PFSK-1 (cell line): ENCODE measurements around the gene TSPAN18.

ENCODE experiments used
- FOXP2 ChIP-seq: optimal IDR thresholded peaks from 2 replicates; pipeline ENCODE3; 2011; ENCODE audit warnings: borderline replicate concordance, control low read depth, inconsistent platforms; ENCODE audit not compliant: insufficient read depth; ENCODE audit errors: extremely low read length, extremely low read depth
- POLR2AphosphoS5 ChIP-seq: IDR thresholded peaks from 2 replicates; pipeline ENCODE4 v1.6.1; 2012; ENCODE audit warnings: low read depth, mild to moderate bottlenecking, control low read depth, low read length, moderate library complexity
- REST ChIP-seq, 2 experiments: IDR thresholded peaks; 2 replicates each; pipeline versions ENCODE4 v1.6.1 to v1.8.0; 2011 to 2012; ENCODE audit warnings: low read depth in 2 of 2, low read length in 2 of 2, control low read depth in 1 of 2, inconsistent platforms in 1 of 2, mild to moderate bottlenecking in 1 of 2, moderate library complexity in 1 of 2; ENCODE audit not compliant: insufficient read depth in 1 of 2
- SIN3A ChIP-seq: IDR thresholded peaks from 2 replicates; pipeline ENCODE4 v1.6.1; 2012; ENCODE audit warnings: mild to moderate bottlenecking, low read length, moderate library complexity, borderline replicate concordance; ENCODE audit not compliant: insufficient read depth
- TAF1 ChIP-seq: IDR thresholded peaks from 2 replicates; pipeline ENCODE4 v1.6.1; 2012; ENCODE audit warnings: low read length, control low read depth, borderline replicate concordance; ENCODE audit not compliant: insufficient read depth

The TSPAN18 gene

GRCh38 chr11:44750551-44751465 lies 24.0 kb downstream of the TSPAN18 start:
- TF ChIP-seq REST (IDR thresholded peaks at IDR 0.05; ENCODE audit: insufficient read depth in 1 of 2, low read depth in 2 of 2, low read length in 2 of 2) (no peak), SIN3A (no peak), TAF1 (no peak), FOXP2 (no peak), POLR2AphosphoS5 (no peak)

- TF ChIP-seq TAF1 = no peak
- no peak for TF ChIP-seq SIN3A
- TF ChIP-seq FOXP2 = no peak
- no peak for TF ChIP-seq REST (IDR thresholded peaks at IDR 0.05; ENCODE audit: insufficient read depth in 1 of 2, low read depth in 2 of 2, low read length in 2 of 2)
- no peak for TF ChIP-seq POLR2AphosphoS5
Measured at GRCh38 chr11:44752300-44752699, 25.5 kb downstream of the TSPAN18 start.

- TF ChIP-seq FOXP2 = no peak
- TF ChIP-seq POLR2AphosphoS5 = no peak
- TF ChIP-seq TAF1 = no peak
- TF ChIP-seq SIN3A = no peak
- TF ChIP-seq REST (IDR thresholded peaks at IDR 0.05; ENCODE audit: insufficient read depth in 1 of 2, low read depth in 2 of 2, low read length in 2 of 2) = no peak
Measured at GRCh38 chr11:44752713-44753112, 26.0 kb downstream of the TSPAN18 start.

GRCh38 chr11:44753961-44754645 lies 27.3 kb downstream of the TSPAN18 start:
- no peak for TF ChIP-seq POLR2AphosphoS5
- TF ChIP-seq TAF1 = no peak
- no peak for TF ChIP-seq FOXP2

- no peak for TF ChIP-seq TAF1
- no peak for TF ChIP-seq SIN3A
- TF ChIP-seq POLR2AphosphoS5 = no peak
- TF ChIP-seq REST (IDR thresholded peaks at IDR 0.05; ENCODE audit: insufficient read depth in 1 of 2, low read depth in 2 of 2, low read length in 2 of 2) = no peak
Measured at GRCh38 chr11:44754876-44755555, 28.3 kb downstream of the TSPAN18 start.
